Body of pancreas (tissue), 4 donors: ENCODE results near the gene IER5.

Experiments used
- CTCF ChIP-seq, 7 experiments: fragments of 450-650 bp in 4 of 7; fragments of 200-600 bp in 3 of 7; sonication (generic) in 3 of 7; IDR thresholded peaks; one replicate each; pipeline ENCODE4 v1.5.1; 2016 to 2019; ENCODE audit warnings: antibody characterized with exemption in 7 of 7
- POLR2A ChIP-seq, 3 donors: fragments of 450-650 bp; IDR thresholded peaks; one replicate each; pipeline ENCODE4 v1.6.1; 2016; ENCODE audit warnings: antibody characterized with exemption in 3 of 3, mild to moderate bottlenecking in 2 of 3

- TF ChIP-seq POLR2A (IDR thresholded peaks at IDR 0.05) (no peak), CTCF (IDR thresholded peaks at IDR 0.05) (no peak)
Measured at GRCh38 chr1:181080556-181080955, 7.9 kb upstream of the IER5 start.
